Measurements from ENCODE around the gene NAV2. TPM values are rescaled to one million over a fixed set of nuclear protein-coding genes. Genes with fewer than 3 reads are reported as not detected.
"Not testable (repeated sequence)": the region's sequence is repeated elsewhere in the genome, so short reads cannot be mapped to it uniquely, and the experiment has no call there.

The NAV2 gene
- total and polyA plus RNA-seq, 2 experiments from 2014 or later = 26.0 to 45.0 TPM

GRCh38 chr11:19960410-19960809 lies 247.8 kb downstream of the NAV2 start:
- H3K79me2 ChIP-seq (replicated peaks; ENCODE audit: insufficient read depth); H3K9me3 Mint-ChIP-seq; ATAC-seq; H3K4me3 ChIP-seq; H3K36me3 ChIP-seq (ENCODE audit: insufficient read depth); H3K27ac ChIP-seq (ENCODE audit: low read depth); DNase-seq (ENCODE audit: low spot score); H3K4me3 Mint-ChIP-seq; H4K20me1 ChIP-seq (replicated peaks; ENCODE audit: insufficient read depth); H3K4me2 ChIP-seq; H3K4me1 ChIP-seq (ENCODE audit: insufficient read depth); H3K27ac Mint-ChIP-seq; H3K27me3 ChIP-seq (ENCODE audit: insufficient read depth); H2AFZ ChIP-seq; H3F3A ChIP-seq (replicated peaks; ENCODE audit: low read depth); H3K27me3 Mint-ChIP-seq (ENCODE audit: insufficient read depth, low read depth, poor library complexity); H3K9me2 ChIP-seq (ENCODE audit: insufficient read depth): not testable (repeated sequence)
- Mint-ChIP-seq H3K36me3 (ENCODE audit: low read depth) (peaks cover 34% of the 10 kb centered on the region), H3K4me1 (peaks cover 22% of the 10 kb centered on the region)

- DNase-seq (ENCODE audit: low spot score) (no peak), ATAC-seq (no peak)
- Mint-ChIP-seq H3K9me3 (no peaks in the 10 kb centered on the region), H3K4me1 (peaks cover 19% of the 10 kb centered on the region), H3K4me3 (no peak overlapping the region), H3K27me3 (ENCODE audit: insufficient read depth, low read depth, poor library complexity) (peaks cover 2% of the 10 kb centered on the region), H3K27ac (no peak overlapping the region), H3K36me3 (ENCODE audit: low read depth) (peaks cover 29% of the 10 kb centered on the region)
- H3K79me2 ChIP-seq (replicated peaks; ENCODE audit: insufficient read depth) = no peaks in the 10 kb centered on the region
- peaks cover 6% of the 10 kb centered on the region; the same call in 1 of the 2 replicates for H3K4me1 ChIP-seq (ENCODE audit: insufficient read depth)
- no peak overlapping the region for H2AFZ ChIP-seq
- no peak overlapping the region for H3K4me3 ChIP-seq
- H3K27me3 ChIP-seq (ENCODE audit: insufficient read depth) = no peaks in the 10 kb centered on the region
- H3K36me3 ChIP-seq (ENCODE audit: insufficient read depth) = no peaks in the 10 kb centered on the region
- no peak overlapping the region for H3K27ac ChIP-seq (ENCODE audit: low read depth)
- no peaks in the 10 kb centered on the region for H3F3A ChIP-seq (replicated peaks; ENCODE audit: low read depth)
- 0 out of 2 replicates have a peak, but pooled peaks cover 3% of the 10 kb centered on the region for H3K9me2 ChIP-seq (ENCODE audit: insufficient read depth)
- H4K20me1 ChIP-seq (replicated peaks; ENCODE audit: insufficient read depth) = peaks cover 7% of the 10 kb centered on the region
- H3K4me2 ChIP-seq = no peak overlapping the region
- no peak for TF ChIP-seq EZH2phosphoT487 (IDR thresholded peaks at IDR 0.05; ENCODE audit: unreplicated experiment)
- no peak for TF ChIP-seq ZNF114 (CRISPR knock-in tag; IDR thresholded peaks at IDR 0.05)
- no peak for TF ChIP-seq ZNF331 (CRISPR knock-in tag; IDR thresholded peaks at IDR 0.05; ENCODE audit: low read depth)
- TF ChIP-seq REST (IDR thresholded peaks at IDR 0.05; ENCODE audit: unreplicated experiment) = no peak
- no peak for TF ChIP-seq JUNB (IDR thresholded peaks at IDR 0.05; ENCODE audit: unreplicated experiment)
- no peak for TF ChIP-seq POLR2AphosphoS5 (IDR thresholded peaks at IDR 0.05; ENCODE audit: low read depth)
- TF ChIP-seq NANOG (IDR thresholded peaks at IDR 0.05; ENCODE audit: borderline replicate concordance) = no peak
- TF ChIP-seq CTCF (conservative IDR thresholded peaks at IDR 0.05; ENCODE audit: low read depth in 2 of 2) = no peak
- no peak for TF ChIP-seq CREB1 (CRISPR knock-in tag; IDR thresholded peaks at IDR 0.05; ENCODE audit: low read depth)
- TF ChIP-seq ETS1 (IDR thresholded peaks at IDR 0.05) = no peak
Measured at GRCh38 chr11:19961225-19961624, 248.6 kb downstream of the NAV2 start.

Data from GM23338 (cell line).